Measurements from ENCODE around the gene DNM3.

DNM3 gene

DNA sequence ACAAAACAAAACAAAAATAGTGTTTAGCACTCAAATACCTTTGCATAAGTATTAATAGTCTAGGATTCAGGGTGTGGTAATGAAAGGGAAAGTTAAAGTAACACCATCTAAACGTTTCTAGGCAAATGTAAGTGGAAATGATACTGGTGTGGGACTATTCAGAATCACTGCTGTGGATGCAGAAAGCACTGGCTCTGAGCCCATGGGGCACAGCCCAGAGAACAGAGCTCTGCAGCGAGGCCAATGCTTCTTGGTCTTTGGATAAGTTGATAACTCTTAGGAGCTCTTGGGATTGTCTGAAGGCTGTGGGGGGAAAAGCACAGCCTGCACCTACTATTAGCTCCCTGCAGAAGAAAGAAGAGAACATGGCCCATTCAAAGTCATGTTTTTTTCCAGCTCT, 21.4 kb upstream of the DNM3 start:
- no peak for DNase-seq (ENCODE audit: low spot score)
- TF ChIP-seq, protein P1, sequence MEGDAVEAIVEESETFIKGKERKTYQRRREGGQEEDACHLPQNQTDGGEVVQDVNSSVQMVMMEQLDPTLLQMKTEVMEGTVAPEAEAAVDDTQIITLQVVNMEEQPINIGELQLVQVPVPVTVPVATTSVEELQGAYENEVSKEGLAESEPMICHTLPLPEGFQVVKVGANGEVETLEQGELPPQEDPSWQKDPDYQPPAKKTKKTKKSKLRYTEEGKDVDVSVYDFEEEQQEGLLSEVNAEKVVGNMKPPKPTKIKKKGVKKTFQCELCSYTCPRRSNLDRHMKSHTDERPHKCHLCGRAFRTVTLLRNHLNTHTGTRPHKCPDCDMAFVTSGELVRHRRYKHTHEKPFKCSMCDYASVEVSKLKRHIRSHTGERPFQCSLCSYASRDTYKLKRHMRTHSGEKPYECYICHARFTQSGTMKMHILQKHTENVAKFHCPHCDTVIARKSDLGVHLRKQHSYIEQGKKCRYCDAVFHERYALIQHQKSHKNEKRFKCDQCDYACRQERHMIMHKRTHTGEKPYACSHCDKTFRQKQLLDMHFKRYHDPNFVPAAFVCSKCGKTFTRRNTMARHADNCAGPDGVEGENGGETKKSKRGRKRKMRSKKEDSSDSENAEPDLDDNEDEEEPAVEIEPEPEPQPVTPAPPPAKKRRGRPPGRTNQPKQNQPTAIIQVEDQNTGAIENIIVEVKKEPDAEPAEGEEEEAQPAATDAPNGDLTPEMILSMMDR (IDR thresholded peaks at IDR 0.05; ENCODE audit: extremely low read depth, missing control alignments), result no peak

DNA sequence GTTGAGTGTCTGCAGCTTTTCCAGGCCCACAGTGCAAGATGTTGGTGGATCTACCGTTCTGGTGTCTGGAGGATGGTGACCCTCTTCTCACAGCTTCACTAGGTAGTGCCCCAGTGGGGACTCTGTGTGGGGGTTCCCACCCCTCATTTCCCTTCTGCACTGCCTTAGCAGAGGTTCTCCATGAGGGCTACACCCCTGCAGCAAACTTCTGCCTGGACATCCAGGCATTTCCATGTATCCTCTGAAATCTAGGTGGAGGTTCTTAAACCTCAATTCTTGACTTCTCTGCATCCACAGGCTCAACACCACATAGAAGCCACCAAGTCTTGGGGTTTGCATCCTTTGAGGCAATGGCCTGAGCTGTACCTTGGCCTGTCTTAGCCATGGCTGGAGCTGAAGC, 14.3 kb upstream of the DNM3 start:
- no peak for DNase-seq (ENCODE audit: low spot score)
- TF ChIP-seq, protein P1 (IDR thresholded peaks at IDR 0.05; ENCODE audit: extremely low read depth, missing control alignments), result no peak

GRCh38 chr1:171828794-171829193, 12.5 kb upstream of the DNM3 start:
- TF ChIP-seq, protein P1 (IDR thresholded peaks at IDR 0.05; ENCODE audit: extremely low read depth, missing control alignments), result no peak
- no peak for DNase-seq (ENCODE audit: low spot score)

- DNase-seq (ENCODE audit: low spot score), result no peak
- TF ChIP-seq, protein P1 (IDR thresholded peaks at IDR 0.05; ENCODE audit: extremely low read depth, missing control alignments), result no peak
Measured at GRCh38 chr1:171833091-171833825, 8.0 kb upstream of the DNM3 start.

- TF ChIP-seq, protein P1 (IDR thresholded peaks at IDR 0.05; ENCODE audit: extremely low read depth, missing control alignments), result no peak
- no peak for DNase-seq (ENCODE audit: low spot score)
Measured at GRCh38 chr1:171834821-171835220, 6.5 kb upstream of the DNM3 start.

DNA sequence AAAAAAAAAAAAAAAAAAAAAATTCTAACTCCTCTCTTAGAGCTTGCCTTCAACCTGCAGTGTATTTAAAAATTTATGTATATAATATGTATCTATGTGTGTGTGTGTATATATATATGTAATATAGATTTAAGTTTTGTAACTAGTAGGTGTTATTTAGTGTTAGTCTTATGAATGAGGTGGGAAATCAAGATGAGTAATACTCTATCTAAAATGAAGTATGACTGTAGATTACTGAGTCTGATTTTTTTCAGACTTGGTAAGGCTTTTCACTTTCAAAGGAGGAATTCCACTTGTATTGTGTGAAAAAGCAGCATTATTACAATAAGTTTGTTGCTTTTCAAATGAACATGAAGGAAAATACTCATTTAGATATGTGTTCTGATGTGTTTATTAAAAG, 5.4 kb upstream of the DNM3 start:
- no peak for DNase-seq (ENCODE audit: low spot score)
- TF ChIP-seq, protein P1 (IDR thresholded peaks at IDR 0.05; ENCODE audit: extremely low read depth, missing control alignments), result no peak

- TF ChIP-seq, protein P1 (IDR thresholded peaks at IDR 0.05; ENCODE audit: extremely low read depth, missing control alignments), result no peak
- DNase-seq (ENCODE audit: low spot score), result peak; percentile 41
Measured at GRCh38 chr1:171841931-171842761, 848 bp downstream of the DNM3 start.
